Liver (tissue), 9 donors: Measurements from ENCODE around the gene SH3RF3. TPM values are rescaled to one million over a fixed set of nuclear protein-coding genes. Genes with fewer than 3 reads are reported as not detected.

Experiments used
- DNase-seq: peaks from one replicate; pipeline ENCODE4 v3.0.0-alpha.2; 2017; ENCODE audit warnings: low spot score
- H3K27ac ChIP-seq, 2 donors: one replicate each; pipeline ENCODE4 v1.7.0; 2013; ENCODE audit warnings: inconsistent platforms in 2 of 2, low read length in 2 of 2, control low read depth in 1 of 2, low read depth in 1 of 2, mild to moderate bottlenecking in 1 of 2
- H3K27me3 ChIP-seq, 4 donors: one replicate each; pipeline versions ENCODE4 v1.6.1 to v1.7.0; 2013; ENCODE audit warnings: low read length in 3 of 4, inconsistent platforms in 1 of 4, mild to moderate bottlenecking in 1 of 4, moderate library complexity in 1 of 4; ENCODE audit not compliant: control insufficient read depth in 4 of 4, insufficient read depth in 4 of 4
- H3K36me3 ChIP-seq, 4 donors: one replicate each; pipeline versions ENCODE4 v1.6.1 to v1.7.0; 2013; ENCODE audit warnings: low read length in 3 of 4, mild to moderate bottlenecking in 3 of 4, low read depth in 1 of 4, moderate library complexity in 1 of 4; ENCODE audit not compliant: control insufficient read depth in 4 of 4, insufficient read depth in 3 of 4
- H3K4me1 ChIP-seq, 4 donors: one replicate each; pipeline versions ENCODE4 v1.6.1 to v1.7.0; 2013; ENCODE audit warnings: low read length in 3 of 4, mild to moderate bottlenecking in 3 of 4, moderate library complexity in 1 of 4; ENCODE audit not compliant: control insufficient read depth in 4 of 4, insufficient read depth in 4 of 4
- H3K4me3 ChIP-seq, 3 donors: one replicate each; pipeline versions ENCODE4 v1.6.1 to v1.7.0; 2013; ENCODE audit warnings: low read length in 3 of 3, control low read depth in 1 of 3, low read depth in 1 of 3, mild to moderate bottlenecking in 1 of 3
- H3K9ac ChIP-seq, 2 donors: one replicate each; pipeline ENCODE4 v1.7.0; 2013; ENCODE audit warnings: low read length in 2 of 2, mild to moderate bottlenecking in 2 of 2, moderate library complexity in 2 of 2, control low read depth in 1 of 2, low read depth in 1 of 2
- H3K9me3 ChIP-seq, 4 donors: one replicate each; pipeline versions ENCODE4 v1.6.1 to v1.7.0; 2013; ENCODE audit warnings: low read length in 3 of 4; ENCODE audit not compliant: control insufficient read depth in 4 of 4
- CTCF ChIP-seq: fragments of 150-350 bp; IDR thresholded peaks from 2 replicates; pipeline ENCODE4 v1.5.1; 2017; ENCODE audit warnings: improper control_type of control experiment, low read depth, low read length; ENCODE audit not compliant: missing input control
- EGR1 ChIP-seq, 2 donors: IDR thresholded peaks; 2 replicates each; pipeline ENCODE4 v1.6.1; 2016 to 2018; ENCODE audit warnings: antibody characterized with exemption in 2 of 2, low read depth in 2 of 2
- FOXA1 ChIP-seq: IDR thresholded peaks from 2 replicates; pipeline ENCODE4 v1.6.1; 2016; ENCODE audit warnings: antibody characterized with exemption
- FOXA2 ChIP-seq: IDR thresholded peaks from 2 replicates; pipeline ENCODE4 v1.6.1; 2016; ENCODE audit warnings: antibody characterized with exemption
- GABPA ChIP-seq, 2 donors: IDR thresholded peaks in 1 of 2; conservative IDR thresholded peaks in 1 of 2; 2 replicates each; pipeline ENCODE4 v1.6.1; 2016; ENCODE audit warnings: antibody characterized with exemption in 2 of 2, mild to moderate bottlenecking in 1 of 2, moderate library complexity in 1 of 2
- HNF4A ChIP-seq, 2 donors: conservative IDR thresholded peaks; 2 replicates each; pipeline ENCODE4 v1.6.1; 2016; ENCODE audit warnings: antibody characterized with exemption in 2 of 2, mild to moderate bottlenecking in 2 of 2
- JUND ChIP-seq, 2 donors: IDR thresholded peaks; 2 replicates each; pipeline ENCODE4 v1.6.1; 2016; ENCODE audit warnings: antibody characterized with exemption in 2 of 2
- NR2F2 ChIP-seq: IDR thresholded peaks from 2 replicates; pipeline ENCODE4 v1.6.1; 2016; ENCODE audit warnings: antibody characterized with exemption
- RXRA ChIP-seq, 2 donors: IDR thresholded peaks; 2 replicates each; pipeline ENCODE4 v1.6.1; 2017 to 2018; ENCODE audit warnings: antibody characterized with exemption in 2 of 2, mild to moderate bottlenecking in 1 of 2
- SP1 ChIP-seq: IDR thresholded peaks from 2 replicates; pipeline ENCODE4 v1.6.1; 2018; ENCODE audit warnings: antibody characterized with exemption, mild to moderate bottlenecking
- TAF1 ChIP-seq: conservative IDR thresholded peaks from 2 replicates; pipeline ENCODE4 v1.6.1; 2016; ENCODE audit warnings: antibody characterized with exemption, mild to moderate bottlenecking
- YY1 ChIP-seq: IDR thresholded peaks from 2 replicates; pipeline ENCODE4 v1.6.1; 2016; ENCODE audit warnings: antibody characterized with exemption, mild to moderate bottlenecking
- ZBTB33 ChIP-seq: IDR thresholded peaks from 2 replicates; pipeline ENCODE4 v1.6.1; 2016; ENCODE audit warnings: antibody characterized with exemption
- WGBS: extraction: QIAGEN DNeasy Blood & Tissue Kit; methylation state at CpG from one replicate; pipeline ENCODE4 v1.1.7; 2013; 5-methylcytosine and 5-hydroxymethylcytosine counted together
- polyA plus RNA-seq, 2 donors: library from polyadenylated mRNA; stranded (reverse) in 1 of 2; unstranded in 1 of 2; fragments of 200-250 nt in 1 of 2; fragments of >200 nt in 1 of 2; fragmentation: Nextera tagmentation in 1 of 2; extraction: Ambion mirVana in 1 of 2; gene quantifications; one replicate each; pipeline versions ENCODE4 v1.2.1 to v1.2.3, GENCODE V29; 2013 to 2015
- total RNA-seq, 2 donors: library from RNA; depleted of rRNA; stranded (reverse); fragments of >200 nt; gene quantifications; one replicate each; pipeline ENCODE4 v1.2.3, GENCODE V29; 2014
- TF ChIP-seq, protein P1 (sequence below): IDR thresholded peaks from 2 replicates; pipeline ENCODE4 v1.6.1; 2016; ENCODE audit warnings: antibody characterized with exemption, mild to moderate bottlenecking
- TF ChIP-seq, protein P2 (sequence below): IDR thresholded peaks from 2 replicates; pipeline ENCODE4 v1.6.1; 2016; ENCODE audit warnings: antibody characterized with exemption
- TF ChIP-seq, protein P3 (sequence below): IDR thresholded peaks from 2 replicates; pipeline ENCODE4 v1.6.1; 2016; ENCODE audit warnings: antibody characterized with exemption
- donor health status: healthy.
- donor health status: healthy.
- donor health status: healthy.
- donor health status: healthy.
- donor health status: healthy.

The SH3RF3 gene
- total and polyA plus RNA-seq, 4 donors, result 0.11 to 1.0 (median 0.54) TPM

GRCh38 chr2:109098921-109099273, 30.1 kb upstream of the SH3RF3 start:
- H3K4me1 ChIP-seq, result no peaks in the 10 kb centered on the region
- H3K4me3 ChIP-seq, result no peak overlapping the region
- no peak overlapping the region for H3K27ac ChIP-seq
- DNase-seq, result no peak
- H3K36me3 ChIP-seq, result no peaks in the 10 kb centered on the region
- WGBS, result 68% methylated on average over 7 of the region's 7 CpGs
- no peaks in the 10 kb centered on the region for H3K27me3 ChIP-seq
- H3K9me3 ChIP-seq, result no peaks in the 10 kb centered on the region
- H3K9ac ChIP-seq, result no peak overlapping the region
- TF ChIP-seq YY1 (no peak), GABPA (IDR thresholded peaks at IDR 0.05 in 1 of 2, conservative IDR thresholded peaks at IDR 0.05 in 1 of 2) (no peak), RXRA (IDR thresholded peaks at IDR 0.05) (no peak), TAF1 (no peak), JUND (IDR thresholded peaks at IDR 0.05) (no peak), FOXA1 (no peak), SP1 (no peak), NR2F2 (no peak), HNF4A (conservative IDR thresholded peaks at IDR 0.05) (no peak), CTCF (no peak), ZBTB33 (no peak), EGR1 (IDR thresholded peaks at IDR 0.05; ENCODE audit: low read depth in 2 of 2) (no peak), FOXA2 (no peak)
- TF ChIP-seq, protein P1, sequence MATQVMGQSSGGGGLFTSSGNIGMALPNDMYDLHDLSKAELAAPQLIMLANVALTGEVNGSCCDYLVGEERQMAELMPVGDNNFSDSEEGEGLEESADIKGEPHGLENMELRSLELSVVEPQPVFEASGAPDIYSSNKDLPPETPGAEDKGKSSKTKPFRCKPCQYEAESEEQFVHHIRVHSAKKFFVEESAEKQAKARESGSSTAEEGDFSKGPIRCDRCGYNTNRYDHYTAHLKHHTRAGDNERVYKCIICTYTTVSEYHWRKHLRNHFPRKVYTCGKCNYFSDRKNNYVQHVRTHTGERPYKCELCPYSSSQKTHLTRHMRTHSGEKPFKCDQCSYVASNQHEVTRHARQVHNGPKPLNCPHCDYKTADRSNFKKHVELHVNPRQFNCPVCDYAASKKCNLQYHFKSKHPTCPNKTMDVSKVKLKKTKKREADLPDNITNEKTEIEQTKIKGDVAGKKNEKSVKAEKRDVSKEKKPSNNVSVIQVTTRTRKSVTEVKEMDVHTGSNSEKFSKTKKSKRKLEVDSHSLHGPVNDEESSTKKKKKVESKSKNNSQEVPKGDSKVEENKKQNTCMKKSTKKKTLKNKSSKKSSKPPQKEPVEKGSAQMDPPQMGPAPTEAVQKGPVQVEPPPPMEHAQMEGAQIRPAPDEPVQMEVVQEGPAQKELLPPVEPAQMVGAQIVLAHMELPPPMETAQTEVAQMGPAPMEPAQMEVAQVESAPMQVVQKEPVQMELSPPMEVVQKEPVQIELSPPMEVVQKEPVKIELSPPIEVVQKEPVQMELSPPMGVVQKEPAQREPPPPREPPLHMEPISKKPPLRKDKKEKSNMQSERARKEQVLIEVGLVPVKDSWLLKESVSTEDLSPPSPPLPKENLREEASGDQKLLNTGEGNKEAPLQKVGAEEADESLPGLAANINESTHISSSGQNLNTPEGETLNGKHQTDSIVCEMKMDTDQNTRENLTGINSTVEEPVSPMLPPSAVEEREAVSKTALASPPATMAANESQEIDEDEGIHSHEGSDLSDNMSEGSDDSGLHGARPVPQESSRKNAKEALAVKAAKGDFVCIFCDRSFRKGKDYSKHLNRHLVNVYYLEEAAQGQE, result no peak
- TF ChIP-seq, protein P2, sequence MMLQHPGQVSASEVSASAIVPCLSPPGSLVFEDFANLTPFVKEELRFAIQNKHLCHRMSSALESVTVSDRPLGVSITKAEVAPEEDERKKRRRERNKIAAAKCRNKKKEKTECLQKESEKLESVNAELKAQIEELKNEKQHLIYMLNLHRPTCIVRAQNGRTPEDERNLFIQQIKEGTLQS, result no peak
- TF ChIP-seq, protein P3, sequence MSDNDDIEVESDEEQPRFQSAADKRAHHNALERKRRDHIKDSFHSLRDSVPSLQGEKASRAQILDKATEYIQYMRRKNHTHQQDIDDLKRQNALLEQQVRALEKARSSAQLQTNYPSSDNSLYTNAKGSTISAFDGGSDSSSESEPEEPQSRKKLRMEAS, result no peak
